Neural progenitor cell (in vitro differentiated cells): Measurements from ENCODE around the gene EPHA3. TPM values are rescaled to one million over a fixed set of nuclear protein-coding genes. Genes with fewer than 3 reads are reported as not detected.

Experiments used
- DNase-seq: peaks from one replicate; pipeline ENCODE4 v3.0.0-alpha.2; 2016; ENCODE audit warnings: low spot score
- H2AFZ ChIP-seq: fragments of 200-600 bp; sonication (generic); replicated peaks from 2 replicates; pipeline ENCODE4 v1.6.1; 2016; ENCODE audit warnings: antibody characterized with exemption
- H3F3A ChIP-seq: fragments of 200-600 bp; sonication (generic); 2 replicates; pipeline ENCODE4 v1.6.1; 2016; ENCODE audit warnings: antibody characterized with exemption, low read depth
- H3K27ac ChIP-seq: fragments of 200-600 bp; sonication (generic); 2 replicates; pipeline ENCODE4 v1.5.1; 2016; ENCODE audit warnings: mild to moderate bottlenecking
- H3K27me3 ChIP-seq: fragments of 200-600 bp; sonication (generic); 2 replicates; pipeline ENCODE4 v1.6.1; 2016; ENCODE audit warnings: mild to moderate bottlenecking, moderate library complexity
- H3K36me3 ChIP-seq: fragments of 200-600 bp; sonication (generic); 2 replicates; pipeline ENCODE4 v1.5.1; 2016
- H3K4me1 ChIP-seq: fragments of 200-600 bp; sonication (generic); 2 replicates; pipeline ENCODE4 v1.6.1; 2016; ENCODE audit warnings: mixed run types
- H3K4me2 ChIP-seq: fragments of 200-600 bp; sonication (generic); 2 replicates; pipeline ENCODE4 v1.6.1; 2016
- H3K4me3 ChIP-seq: fragments of 200-600 bp; sonication (generic); 2 replicates; pipeline ENCODE4 v1.5.1; 2016
- H3K79me2 ChIP-seq: fragments of 200-600 bp; sonication (generic); 2 replicates; pipeline ENCODE4 v1.6.1; 2016; ENCODE audit warnings: low read depth
- H3K9ac ChIP-seq: fragments of 200-600 bp; sonication (generic); 2 replicates; pipeline ENCODE4 v1.6.1; 2016
- H3K9me3 ChIP-seq: fragments of 200-600 bp; sonication (generic); 2 replicates; pipeline ENCODE4 v1.5.1; 2016; ENCODE audit warnings: low read depth
- H4K20me1 ChIP-seq: fragments of 200-600 bp; sonication (generic); 2 replicates; pipeline ENCODE4 v1.6.1; 2016; ENCODE audit warnings: low read depth
- H3K27ac Mint-ChIP-seq: 3 replicates; pipeline ENCODE4 v1.8.0; 2021; ENCODE audit warnings: mixed read lengths
- H3K27me3 Mint-ChIP-seq: 2 replicates; pipeline ENCODE4 v1.8.0; 2022; ENCODE audit warnings: low read depth, mild to moderate bottlenecking, inconsistent platforms, moderate library complexity, mixed read lengths; ENCODE audit not compliant: insufficient read depth
- H3K36me3 Mint-ChIP-seq: 3 replicates; pipeline ENCODE4 v1.8.0; 2021; ENCODE audit warnings: mixed read lengths
- H3K4me1 Mint-ChIP-seq: 3 replicates; pipeline ENCODE4 v1.8.0; 2021; ENCODE audit warnings: mixed read lengths
- H3K4me3 Mint-ChIP-seq: 3 replicates; pipeline ENCODE4 v1.8.0; 2021; ENCODE audit warnings: mild to moderate bottlenecking, moderate library complexity, mixed read lengths
- H3K9me3 Mint-ChIP-seq: 3 replicates; pipeline ENCODE4 v1.8.0; 2020; ENCODE audit warnings: mixed read lengths
- CTCF ChIP-seq: fragments of 200-600 bp; sonication (generic); IDR thresholded peaks from 2 replicates; pipeline ENCODE4 v1.5.1; 2017; ENCODE audit warnings: antibody characterized with exemption, mild to moderate bottlenecking
- EZH2 ChIP-seq: fragments of 200-600 bp; sonication (generic); IDR thresholded peaks from 2 replicates; pipeline ENCODE4 v1.6.1; 2017; ENCODE audit warnings: antibody characterized with exemption, mild to moderate bottlenecking, moderate library complexity
- EZH2phosphoT487 ChIP-seq: fragments of 200-600 bp; sonication (generic); IDR thresholded peaks from 2 replicates; pipeline ENCODE4 v1.6.1; 2017; ENCODE audit warnings: antibody characterized with exemption
- total RNA-seq: library from RNA; depleted of rRNA; stranded (reverse); fragments of >200 nt; gene quantifications from 2 replicates; pipeline ENCODE4 v1.2.3, GENCODE V29; 2015; ENCODE audit warnings: low replicate concordance

EPHA3 gene
- total RNA-seq, 1 donor from 2014 or later: 0.36 TPM

DNA sequence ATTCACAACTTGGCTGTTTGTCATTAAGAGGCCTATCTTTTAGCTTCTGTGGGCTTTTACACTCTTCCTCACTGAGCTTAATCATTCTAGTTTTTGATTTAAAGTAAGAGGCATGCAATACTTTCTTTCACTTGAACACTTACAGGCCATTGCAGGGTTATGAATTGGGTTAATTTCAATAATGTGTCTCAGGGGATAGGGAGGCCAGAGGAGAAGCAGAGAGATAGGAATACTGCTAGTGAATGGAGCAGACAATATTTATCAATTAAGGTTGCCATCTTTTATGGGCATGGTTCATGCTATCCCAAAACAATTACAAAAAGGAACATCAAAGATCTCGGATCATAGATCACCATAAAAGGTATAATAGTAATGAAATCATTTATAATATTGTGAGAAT lies 189.8 kb downstream of the EPHA3 start:
- Mint-ChIP-seq H3K36me3 (peaks cover 5% of the 10 kb centered on the region), H3K4me1 (peaks cover 3% of the 10 kb centered on the region), H3K27ac (no peak overlapping the region), H3K27me3 (no peaks in the 10 kb centered on the region), H3K4me3 (no peak overlapping the region), H3K9me3 (peaks cover 13% of the 10 kb centered on the region)
- Histone ChIP-seq H3K9me3 (no peaks in the 10 kb centered on the region), H2AFZ (no peak overlapping the region), H3K4me1 (no peaks in the 10 kb centered on the region), H3K4me3 (no peak overlapping the region), H4K20me1 (no peaks in the 10 kb centered on the region), H3K9ac (no peak overlapping the region), H3K4me2 (no peak overlapping the region), H3K36me3 (no peaks in the 10 kb centered on the region), H3K27ac (no peak overlapping the region), H3K27me3 (no peaks in the 10 kb centered on the region), H3K79me2 (no peaks in the 10 kb centered on the region), H3F3A (no peaks in the 10 kb centered on the region)
- TF ChIP-seq EZH2: no peak
- TF ChIP-seq EZH2phosphoT487: no peak
- TF ChIP-seq CTCF: no peak
- no peak for DNase-seq

- H3K27ac ChIP-seq: no peak overlapping the region
- DNase-seq: no peak
- no peaks in the 10 kb centered on the region for H3K79me2 ChIP-seq
- H3K36me3 Mint-ChIP-seq: peaks cover 4% of the 10 kb centered on the region
- H4K20me1 ChIP-seq: no peaks in the 10 kb centered on the region
- H3K36me3 ChIP-seq: no peaks in the 10 kb centered on the region
- no peaks in the 10 kb centered on the region for H3K4me1 ChIP-seq
- no peak overlapping the region for H3K27ac Mint-ChIP-seq
- H3F3A ChIP-seq: no peaks in the 10 kb centered on the region
- H3K4me2 ChIP-seq: no peak overlapping the region
- H3K9me3 Mint-ChIP-seq: peaks cover 2% of the 10 kb centered on the region
- H3K4me3 ChIP-seq: no peak overlapping the region
- H3K27me3 ChIP-seq: no peaks in the 10 kb centered on the region
- no peaks in the 10 kb centered on the region for H3K27me3 Mint-ChIP-seq
- TF ChIP-seq EZH2phosphoT487: no peak
- no peak for TF ChIP-seq CTCF
- TF ChIP-seq EZH2: no peak
- H3K4me1 Mint-ChIP-seq: peaks cover 3% of the 10 kb centered on the region
- no peak overlapping the region for H3K4me3 Mint-ChIP-seq
- no peak overlapping the region for H2AFZ ChIP-seq
- H3K9ac ChIP-seq: no peak overlapping the region
- no peaks in the 10 kb centered on the region for H3K9me3 ChIP-seq
Measured at GRCh38 chr3:89300526-89300925, 193.1 kb downstream of the EPHA3 start.

DNA sequence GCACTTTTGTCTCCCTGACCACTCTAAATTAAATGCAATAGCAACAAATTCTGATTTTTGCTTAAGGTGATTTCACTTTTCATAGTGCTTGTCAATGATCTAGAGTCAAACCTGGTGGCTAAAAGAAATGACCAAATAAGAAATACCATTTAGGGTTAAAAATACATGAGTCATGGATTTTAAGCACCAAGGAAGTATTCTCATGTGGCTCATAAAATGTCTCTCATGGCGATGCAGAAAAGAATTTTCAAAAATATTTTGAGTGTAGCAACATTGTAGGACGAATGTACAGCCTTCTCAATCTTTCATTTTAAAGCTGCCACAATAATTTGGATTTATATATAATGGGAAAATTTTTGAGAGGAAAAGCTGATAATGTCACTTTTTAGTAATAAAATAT lies 193.6 kb downstream of the EPHA3 start:
- Mint-ChIP-seq H3K4me3 (no peak overlapping the region), H3K27ac (no peak overlapping the region), H3K4me1 (peaks cover 3% of the 10 kb centered on the region), H3K36me3 (peaks cover 5% of the 10 kb centered on the region), H3K27me3 (no peaks in the 10 kb centered on the region), H3K9me3 (peaks cover 2% of the 10 kb centered on the region)
- no peaks in the 10 kb centered on the region for H3K79me2 ChIP-seq
- no peak overlapping the region for H2AFZ ChIP-seq
- no peak overlapping the region for H3K4me2 ChIP-seq
- no peak overlapping the region for H3K27ac ChIP-seq
- H3K4me1 ChIP-seq: no peaks in the 10 kb centered on the region
- no peaks in the 10 kb centered on the region for H4K20me1 ChIP-seq
- no peaks in the 10 kb centered on the region for H3K36me3 ChIP-seq
- no peaks in the 10 kb centered on the region for H3F3A ChIP-seq
- H3K4me3 ChIP-seq: no peak overlapping the region
- no peaks in the 10 kb centered on the region for H3K27me3 ChIP-seq
- TF ChIP-seq EZH2: no peak
- no peak overlapping the region for H3K9ac ChIP-seq
- no peaks in the 10 kb centered on the region for H3K9me3 ChIP-seq
- DNase-seq: no peak

DNA sequence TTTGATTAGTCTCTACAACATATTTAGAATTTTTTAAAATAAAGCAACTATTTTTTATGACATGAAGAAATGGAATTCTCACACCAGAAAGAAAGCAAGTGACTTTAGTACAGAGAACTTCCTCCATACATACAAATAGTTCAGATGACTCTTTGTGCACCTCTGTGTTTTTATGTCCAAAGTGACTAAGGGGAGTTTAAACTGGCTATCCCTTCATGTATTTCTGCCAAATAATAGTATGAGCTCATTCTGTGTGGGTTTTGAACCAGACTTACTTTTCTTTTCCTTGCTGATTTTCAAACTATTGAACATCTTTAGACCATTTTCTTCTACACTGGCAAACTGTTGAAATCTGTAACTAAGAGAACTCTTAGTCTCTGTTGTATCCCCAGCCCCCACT lies 196.3 kb downstream of the EPHA3 start:
- no peak overlapping the region for H3K4me3 ChIP-seq
- no peak for DNase-seq
- H2AFZ ChIP-seq: no peak overlapping the region
- H3K9ac ChIP-seq: no peak overlapping the region
- H3K79me2 ChIP-seq: no peaks in the 10 kb centered on the region
- no peaks in the 10 kb centered on the region for H3K4me1 ChIP-seq
- TF ChIP-seq EZH2 (no peak), EZH2phosphoT487 (no peak), CTCF (no peak)
- Mint-ChIP-seq H3K4me3 (no peak overlapping the region), H3K27ac (no peak overlapping the region), H3K36me3 (peaks cover 2% of the 10 kb centered on the region), H3K4me1 (no peaks in the 10 kb centered on the region), H3K9me3 (peaks cover 2% of the 10 kb centered on the region), H3K27me3 (no peaks in the 10 kb centered on the region)
- H3K4me2 ChIP-seq: no peak overlapping the region
- no peaks in the 10 kb centered on the region for H4K20me1 ChIP-seq
- no peaks in the 10 kb centered on the region for H3K9me3 ChIP-seq
- H3F3A ChIP-seq: no peaks in the 10 kb centered on the region
- no peak overlapping the region for H3K27ac ChIP-seq
- no peaks in the 10 kb centered on the region for H3K36me3 ChIP-seq
- no peaks in the 10 kb centered on the region for H3K27me3 ChIP-seq
